GM20431 (cell line): ENCODE measurements around the gene DHRS4.
"Not testable (repeated sequence)": the region's sequence is repeated elsewhere in the genome, so short reads cannot be mapped to it uniquely, and the experiment has no call there.

Experiments
- in situ Hi-C: fragments of 300-500 bp; cut with MseI, MboI; formaldehyde crosslinking; loops from one replicate; pipeline ENCODE4 v1.15.0; 2020; ENCODE audit warnings: low sequenced_read_pairs; ENCODE audit not compliant: unreplicated experiment

DHRS4 gene

GRCh38 chr14:23938823-23939222 is 14.7 kb upstream of the DHRS4 start:
- in situ Hi-C loops = no loop called here

- in situ Hi-C loops = no loop called here
Observed at GRCh38 chr14:23939607-23940326, 13.8 kb upstream of the DHRS4 start.

- in situ Hi-C loops = no loop called here
Observed at GRCh38 chr14:23941230-23941629, 12.3 kb upstream of the DHRS4 start.

GRCh38 chr14:23941669-23942068 is 11.9 kb upstream of the DHRS4 start:
- in situ Hi-C loops = no loop called here

DNA sequence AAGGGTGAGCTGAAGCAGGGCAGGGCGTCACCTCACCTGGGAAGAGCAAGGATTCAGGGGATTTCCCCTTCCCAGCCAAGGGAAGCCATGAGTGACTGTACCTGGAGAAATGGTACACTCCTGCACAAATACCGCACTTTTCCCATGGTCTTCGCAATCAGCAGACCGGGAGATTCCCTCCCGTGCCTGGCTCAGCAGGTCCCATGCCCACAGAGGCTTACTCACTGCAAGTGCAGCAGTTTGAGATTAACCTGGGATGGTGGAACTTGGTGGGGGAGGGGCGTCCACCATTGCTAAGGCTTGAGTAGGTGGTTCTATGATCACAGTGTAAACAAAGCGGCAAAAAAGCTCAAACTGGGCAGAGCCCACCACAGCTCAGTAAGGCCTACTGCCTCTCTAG is 11.0 kb upstream of the DHRS4 start:
- in situ Hi-C loops = no loop called here

DNA sequence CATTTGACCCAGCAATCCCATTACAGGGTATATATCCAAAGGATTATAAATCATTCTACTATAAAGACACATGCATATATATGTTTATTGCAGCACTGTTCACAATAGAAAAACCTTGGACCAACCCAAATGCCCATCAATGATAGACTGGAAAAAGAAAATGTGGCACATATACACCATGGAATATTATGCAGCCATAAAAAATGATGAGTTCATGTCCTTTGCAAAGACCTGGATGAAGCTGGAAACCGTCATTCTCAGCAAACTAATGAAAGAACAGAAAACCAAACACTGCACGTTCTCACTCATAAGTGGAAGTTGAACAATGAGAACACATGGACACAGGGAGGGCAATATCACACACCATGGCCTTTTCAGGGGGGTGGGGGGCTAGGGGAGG is 4.5 kb upstream of the DHRS4 start:
- in situ Hi-C loops = not testable (repeated sequence)

DNA sequence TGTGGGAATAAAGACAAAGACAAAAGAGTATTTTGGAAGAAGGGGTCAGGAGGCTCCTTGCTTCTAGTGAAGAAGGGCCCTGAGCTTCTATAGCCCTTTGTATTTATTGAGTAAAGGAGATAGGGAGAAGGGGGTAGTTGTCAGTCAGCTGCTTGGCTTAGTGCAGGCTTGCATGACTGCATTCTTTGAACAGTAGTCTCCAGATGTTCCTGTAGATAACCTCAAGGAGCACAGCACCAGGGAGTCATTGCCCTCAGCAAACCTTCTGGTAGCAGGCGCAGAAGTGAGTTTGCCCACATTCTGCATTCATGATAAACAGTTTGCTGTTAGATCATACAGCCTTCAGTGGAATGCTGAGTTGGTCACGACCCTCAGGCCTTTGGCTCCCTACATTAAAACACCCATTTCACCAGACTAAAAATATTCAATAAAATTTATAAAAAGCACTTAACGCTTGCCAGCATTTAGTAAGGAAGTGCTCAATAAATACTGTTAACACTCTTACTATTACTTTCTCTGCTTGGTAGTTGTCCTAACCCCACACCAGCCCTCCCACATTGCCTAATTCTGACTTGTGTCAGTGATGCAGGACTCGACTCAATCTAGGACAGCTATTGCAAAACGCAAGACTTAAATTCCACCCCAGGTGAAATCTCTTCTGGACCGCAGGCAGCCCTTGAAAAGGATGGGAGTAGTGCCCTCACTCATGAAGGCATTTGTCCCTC is 3.0 kb upstream of the DHRS4 start:
- in situ Hi-C loops = no loop called here

DNA sequence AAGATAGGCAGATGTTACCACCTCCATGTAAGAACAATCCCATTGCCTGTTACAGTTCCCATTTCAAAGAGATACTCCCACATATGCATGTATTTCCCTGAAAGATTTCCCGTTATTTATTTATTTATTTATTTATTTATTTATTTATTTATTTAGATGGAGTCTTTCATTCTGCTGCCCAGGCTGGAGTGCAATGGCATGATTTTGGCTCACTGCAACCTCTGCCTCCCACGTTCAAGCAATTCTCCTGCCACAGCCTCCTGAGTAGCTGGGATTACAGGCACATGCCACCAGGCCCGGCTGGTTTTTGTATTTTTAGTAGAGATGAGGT is 2.5 kb upstream of the DHRS4 start:
- in situ Hi-C loops = not testable (repeated sequence)

GRCh38 chr14:23951590-23952201 is 1.9 kb upstream of the DHRS4 start:
- in situ Hi-C loops = no loop called here

DNA sequence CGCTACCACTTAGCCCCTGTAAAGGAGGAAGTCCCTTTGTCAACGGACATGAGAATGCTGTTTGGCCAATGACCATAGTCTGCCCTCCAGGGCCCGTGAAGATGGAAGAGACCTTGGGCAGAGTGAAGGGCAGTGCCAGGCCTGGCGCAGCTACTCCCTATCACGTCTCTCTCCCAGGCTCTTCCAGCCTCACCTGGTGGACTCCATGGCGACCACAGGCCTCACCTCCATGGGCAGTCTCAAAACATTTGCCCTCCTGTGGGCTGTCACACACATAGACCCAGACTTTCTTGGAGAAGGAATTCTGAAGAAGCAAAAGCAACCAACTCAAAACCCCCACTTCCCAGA is 480 bp upstream of the DHRS4 start:
- in situ Hi-C loops = not testable (repeated sequence)

GRCh38 chr14:23954279-23954614 is 677 bp downstream of the DHRS4 start:
- in situ Hi-C loops = not testable (repeated sequence)

DNA sequence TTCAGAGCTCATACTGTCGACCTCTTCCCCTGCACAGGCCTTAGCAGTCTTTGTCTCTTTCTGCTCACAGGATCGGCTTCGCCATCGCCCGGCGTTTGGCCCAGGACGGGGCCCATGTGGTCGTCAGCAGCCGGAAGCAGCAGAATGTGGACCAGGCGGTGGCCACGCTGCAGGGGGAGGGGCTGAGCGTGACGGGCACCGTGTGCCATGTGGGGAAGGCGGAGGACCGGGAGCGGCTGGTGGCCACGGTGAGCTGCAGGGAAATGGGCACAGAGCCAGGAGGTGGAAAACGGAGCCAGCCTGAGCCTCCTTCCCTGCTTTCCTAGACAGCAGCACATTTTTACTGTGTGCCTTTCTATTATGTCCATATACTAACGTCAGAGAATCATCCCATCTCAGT is 1.4 kb downstream of the DHRS4 start:
- in situ Hi-C loops = not testable (repeated sequence)

DNA sequence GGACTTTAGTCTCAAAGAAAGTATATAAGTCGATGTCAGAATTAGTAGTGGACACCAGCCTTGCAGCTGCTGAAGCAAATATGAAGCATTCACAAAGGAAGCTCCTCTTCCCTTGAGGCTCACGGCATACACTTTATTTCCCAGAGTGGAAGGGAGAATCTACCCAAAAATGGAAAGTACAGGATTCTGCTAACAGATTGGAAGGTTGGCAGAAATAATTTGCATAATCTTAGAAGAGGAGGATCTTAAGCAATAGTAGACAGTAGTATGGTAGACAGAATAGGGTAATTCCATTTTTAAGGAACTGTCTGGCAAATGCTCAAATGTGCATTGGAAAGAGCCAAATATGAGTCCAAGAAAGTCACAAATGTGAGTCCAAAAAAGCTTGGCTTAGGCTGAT is 2.2 kb downstream of the DHRS4 start:
- in situ Hi-C loops = not testable (repeated sequence)

DNA sequence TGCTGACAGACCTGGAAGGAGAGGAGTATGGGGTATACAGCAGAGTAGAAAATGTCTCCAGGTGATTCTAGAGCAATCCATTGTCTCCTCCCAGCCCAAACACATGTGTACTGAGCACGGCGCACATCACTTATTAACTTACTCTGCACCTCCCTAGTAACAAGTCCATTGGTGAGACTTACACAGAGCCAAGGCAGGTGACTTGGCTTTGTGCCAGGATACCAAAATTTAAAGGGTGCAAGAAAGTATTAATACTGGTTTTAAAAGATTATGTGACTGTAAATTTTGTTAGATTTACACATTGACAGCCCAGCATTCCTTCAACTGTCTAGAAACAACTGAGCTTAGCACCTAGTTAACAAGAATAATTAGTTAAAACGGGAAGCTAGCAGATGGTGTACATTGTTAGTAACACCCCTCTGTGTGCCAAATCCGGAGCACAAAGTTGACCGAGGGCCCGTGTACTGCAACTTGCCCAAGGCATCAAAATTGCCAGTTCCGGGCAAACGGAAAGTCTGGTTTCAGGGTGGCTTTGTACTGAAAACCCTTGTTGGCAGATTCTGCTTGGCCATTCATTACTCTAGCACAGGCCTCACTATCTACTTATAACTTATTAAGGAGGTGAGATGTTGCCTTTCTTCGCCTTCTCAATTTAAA is 4.5 kb downstream of the DHRS4 start:
- in situ Hi-C loops = not testable (repeated sequence)

DNA sequence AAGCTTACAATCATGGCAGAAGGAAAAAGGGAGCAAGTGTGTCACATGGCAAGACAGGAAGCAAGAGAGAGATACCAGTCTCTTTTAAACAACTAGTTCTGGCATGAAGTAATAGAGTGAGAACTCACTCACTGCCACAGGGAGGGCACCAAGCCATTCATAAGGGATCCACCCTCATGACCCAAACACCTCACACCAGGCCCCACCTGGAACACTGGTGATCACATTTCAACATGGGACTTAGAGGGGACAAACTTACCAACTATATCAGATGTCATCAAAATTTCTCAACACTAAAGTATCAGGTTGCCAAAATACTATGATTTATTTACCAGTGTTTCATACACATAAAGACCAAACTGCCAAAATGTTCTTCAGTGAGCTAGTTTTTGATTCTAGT is 7.3 kb downstream of the DHRS4 start:
- in situ Hi-C loops = not testable (repeated sequence)

DNA sequence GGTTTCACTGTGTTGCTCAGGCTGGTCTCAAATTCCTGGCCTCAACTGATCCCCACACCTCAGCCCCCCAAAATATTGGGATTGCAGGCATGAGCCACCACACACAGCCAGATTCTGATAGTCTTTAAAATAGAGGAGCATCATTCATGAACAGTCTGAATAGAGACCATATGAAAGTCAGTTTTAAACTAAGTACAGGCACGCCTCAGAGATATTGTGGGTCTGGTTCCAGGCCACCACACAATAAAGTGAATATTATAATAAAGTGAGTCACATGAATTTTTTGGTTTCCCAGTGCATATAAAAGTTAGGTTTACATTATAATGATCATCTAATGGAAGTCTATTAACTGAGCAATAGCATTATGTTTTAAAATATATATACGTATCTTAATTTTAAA is 8.1 kb downstream of the DHRS4 start:
- in situ Hi-C loops = not testable (repeated sequence)

- in situ Hi-C loops = not testable (repeated sequence)
Observed at GRCh38 chr14:23969130-23969480, 15.5 kb downstream of the DHRS4 start.

GRCh38 chr14:23969481-23970282 is 16.1 kb downstream of the DHRS4 start:
- in situ Hi-C loops = not testable (repeated sequence)

DNA sequence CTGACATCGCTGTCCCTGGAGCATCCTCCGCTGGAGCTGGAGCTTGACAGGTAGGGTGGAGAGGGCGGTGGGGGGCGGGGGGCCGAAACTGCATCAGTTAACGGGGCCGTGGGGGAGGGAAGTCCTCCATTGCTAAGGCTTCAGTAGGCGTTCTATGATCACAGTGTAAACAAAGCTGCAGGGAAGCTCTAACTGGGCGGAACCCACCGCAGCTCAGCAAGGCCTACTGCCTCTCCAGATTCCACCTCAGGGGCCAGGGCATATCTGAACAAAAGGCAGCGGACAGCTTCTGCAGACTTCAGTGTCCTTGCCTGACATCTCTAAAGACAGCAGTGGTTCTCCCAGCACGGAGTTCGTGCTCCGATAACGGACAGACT is 16.7 kb downstream of the DHRS4 start:
- in situ Hi-C loops = not testable (repeated sequence)

DNA sequence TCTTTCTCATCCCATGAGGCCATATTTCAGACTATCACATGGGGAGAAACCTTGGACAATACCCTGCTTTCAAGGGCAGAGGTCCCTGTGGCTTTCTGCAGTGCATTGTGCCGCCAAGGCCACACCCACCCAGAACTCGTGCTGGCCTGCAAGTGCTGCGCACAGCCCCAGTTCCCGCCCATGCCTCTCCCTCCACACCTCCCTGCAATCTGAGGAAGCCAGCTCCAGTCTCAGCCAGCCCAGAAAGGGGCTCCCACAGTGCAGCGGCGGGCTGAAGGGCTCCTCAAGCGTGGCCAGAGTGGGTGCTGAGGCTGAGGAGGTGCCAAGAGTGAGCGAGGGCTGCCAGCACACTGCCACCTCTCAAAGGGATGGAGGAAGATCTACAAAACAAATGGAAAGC is 19.6 kb downstream of the DHRS4 start:
- in situ Hi-C loops = not testable (repeated sequence)

DNA sequence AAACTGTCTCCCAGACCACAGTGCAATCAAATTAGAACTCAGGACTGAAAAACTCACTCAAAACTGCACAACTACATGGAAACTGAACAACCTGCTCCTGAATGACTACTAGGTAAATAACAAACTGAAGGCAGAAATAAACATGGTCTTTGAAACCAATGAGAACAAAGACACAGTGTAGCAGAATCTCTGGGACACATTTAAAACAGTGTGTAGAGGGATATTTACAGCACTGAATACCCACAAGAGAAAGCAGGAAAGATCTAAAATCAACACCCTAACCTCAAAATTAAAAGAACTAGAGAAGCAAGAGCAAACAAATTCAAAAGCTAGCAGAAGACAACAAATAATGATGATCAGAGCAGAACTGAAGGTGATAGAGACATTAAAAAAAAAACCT is 20.5 kb downstream of the DHRS4 start:
- in situ Hi-C loops = not testable (repeated sequence)
